ENCODE data around the gene DCT. TPM values are rescaled to one million over a fixed set of nuclear protein-coding genes. Genes with fewer than 3 reads are reported as not detected.

The DCT gene
- total RNA-seq, 1 donor from 2014 or later, result not detected

- Histone ChIP-seq H3F3A (ENCODE audit: low read depth) (no peaks in the 10 kb centered on the region), H3K27me3 (no peaks in the 10 kb centered on the region), H3K9ac (no peak overlapping the region), H3K79me2 (ENCODE audit: low read depth) (no peaks in the 10 kb centered on the region), H3K27ac (no peak overlapping the region), H3K4me1 (peaks cover 5% of the 10 kb centered on the region), H3K4me2 (no peak overlapping the region), H3K36me3 (no peaks in the 10 kb centered on the region), H4K20me1 (ENCODE audit: low read depth) (no peaks in the 10 kb centered on the region), H3K4me3 (no peak overlapping the region), H3K9me3 (ENCODE audit: low read depth) (no peaks in the 10 kb centered on the region), H2AFZ (replicated peaks) (no peak overlapping the region)
- H3K4me1 Mint-ChIP-seq, result peaks cover 3% of the 10 kb centered on the region
- no peaks in the 10 kb centered on the region for H3K36me3 Mint-ChIP-seq
- no peak overlapping the region for H3K4me3 Mint-ChIP-seq
- no peak for DNase-seq (ENCODE audit: low spot score)
- H3K27ac Mint-ChIP-seq, result no peak overlapping the region
- H3K9me3 Mint-ChIP-seq, result peaks cover 2% of the 10 kb centered on the region
- TF ChIP-seq, protein P1, sequence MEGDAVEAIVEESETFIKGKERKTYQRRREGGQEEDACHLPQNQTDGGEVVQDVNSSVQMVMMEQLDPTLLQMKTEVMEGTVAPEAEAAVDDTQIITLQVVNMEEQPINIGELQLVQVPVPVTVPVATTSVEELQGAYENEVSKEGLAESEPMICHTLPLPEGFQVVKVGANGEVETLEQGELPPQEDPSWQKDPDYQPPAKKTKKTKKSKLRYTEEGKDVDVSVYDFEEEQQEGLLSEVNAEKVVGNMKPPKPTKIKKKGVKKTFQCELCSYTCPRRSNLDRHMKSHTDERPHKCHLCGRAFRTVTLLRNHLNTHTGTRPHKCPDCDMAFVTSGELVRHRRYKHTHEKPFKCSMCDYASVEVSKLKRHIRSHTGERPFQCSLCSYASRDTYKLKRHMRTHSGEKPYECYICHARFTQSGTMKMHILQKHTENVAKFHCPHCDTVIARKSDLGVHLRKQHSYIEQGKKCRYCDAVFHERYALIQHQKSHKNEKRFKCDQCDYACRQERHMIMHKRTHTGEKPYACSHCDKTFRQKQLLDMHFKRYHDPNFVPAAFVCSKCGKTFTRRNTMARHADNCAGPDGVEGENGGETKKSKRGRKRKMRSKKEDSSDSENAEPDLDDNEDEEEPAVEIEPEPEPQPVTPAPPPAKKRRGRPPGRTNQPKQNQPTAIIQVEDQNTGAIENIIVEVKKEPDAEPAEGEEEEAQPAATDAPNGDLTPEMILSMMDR (IDR thresholded peaks at IDR 0.05), result no peak
- TF ChIP-seq EZH2phosphoT487 (IDR thresholded peaks at IDR 0.05) (no peak), EZH2 (IDR thresholded peaks at IDR 0.05) (no peak)
- H3K27me3 Mint-ChIP-seq (ENCODE audit: insufficient read depth, low read depth), result peaks cover 3% of the 10 kb centered on the region
Observed at GRCh38 chr13:94515374-94515773, 35.9 kb upstream of the DCT start.

GRCh38 chr13:94513026-94513425 lies 33.5 kb upstream of the DCT start:
- Mint-ChIP-seq H3K9me3 (peaks cover 2% of the 10 kb centered on the region), H3K27ac (no peak overlapping the region), H3K4me1 (peaks cover 17% of the 10 kb centered on the region), H3K4me3 (no peak overlapping the region), H3K27me3 (ENCODE audit: insufficient read depth, low read depth) (peaks cover 3% of the 10 kb centered on the region), H3K36me3 (no peaks in the 10 kb centered on the region)
- Histone ChIP-seq H2AFZ (replicated peaks) (no peak overlapping the region), H3K4me1 (no peaks in the 10 kb centered on the region), H3K9ac (no peak overlapping the region), H3K36me3 (no peaks in the 10 kb centered on the region), H3K27me3 (no peaks in the 10 kb centered on the region), H3F3A (ENCODE audit: low read depth) (no peaks in the 10 kb centered on the region), H4K20me1 (ENCODE audit: low read depth) (no peaks in the 10 kb centered on the region), H3K4me3 (no peak overlapping the region), H3K79me2 (ENCODE audit: low read depth) (no peaks in the 10 kb centered on the region), H3K9me3 (ENCODE audit: low read depth) (no peaks in the 10 kb centered on the region), H3K27ac (no peak overlapping the region), H3K4me2 (no peak overlapping the region)
- no peak for DNase-seq (ENCODE audit: low spot score)
- TF ChIP-seq, protein P1 (IDR thresholded peaks at IDR 0.05), result no peak
- no peak for TF ChIP-seq EZH2phosphoT487 (IDR thresholded peaks at IDR 0.05)
- no peak for TF ChIP-seq EZH2 (IDR thresholded peaks at IDR 0.05)

GRCh38 chr13:94505730-94506129 lies 26.2 kb upstream of the DCT start:
- Histone ChIP-seq H3K79me2 (ENCODE audit: low read depth) (no peaks in the 10 kb centered on the region), H2AFZ (replicated peaks) (no peak overlapping the region), H3K4me1 (no peaks in the 10 kb centered on the region), H3K9ac (no peak overlapping the region), H3K9me3 (ENCODE audit: low read depth) (no peaks in the 10 kb centered on the region), H3K27ac (no peak overlapping the region), H3K4me3 (no peak overlapping the region), H3K36me3 (no peaks in the 10 kb centered on the region), H3K27me3 (no peaks in the 10 kb centered on the region), H4K20me1 (ENCODE audit: low read depth) (no peaks in the 10 kb centered on the region), H3F3A (ENCODE audit: low read depth) (no peaks in the 10 kb centered on the region), H3K4me2 (no peak overlapping the region)
- Mint-ChIP-seq H3K4me1 (peaks cover 14% of the 10 kb centered on the region), H3K36me3 (no peaks in the 10 kb centered on the region), H3K27ac (no peak overlapping the region), H3K4me3 (no peak overlapping the region), H3K9me3 (no peaks in the 10 kb centered on the region), H3K27me3 (ENCODE audit: insufficient read depth, low read depth) (peaks cover 4% of the 10 kb centered on the region)
- TF ChIP-seq EZH2 (IDR thresholded peaks at IDR 0.05), result no peak
- TF ChIP-seq, protein P1 (IDR thresholded peaks at IDR 0.05), result no peak
- no peak for DNase-seq (ENCODE audit: low spot score)

Measured in neural progenitor cell (in vitro differentiated cells).